ENCODE results near the gene IGSF22. TPM values are rescaled to one million over a fixed set of nuclear protein-coding genes. Genes with fewer than 3 reads are reported as not detected.

IGSF22 gene
- total and polyA plus RNA-seq, 9 of the 15 experiments (the other 6 are each of a cell fraction or from before 2014, with no cell fraction given), result not detected

DNA sequence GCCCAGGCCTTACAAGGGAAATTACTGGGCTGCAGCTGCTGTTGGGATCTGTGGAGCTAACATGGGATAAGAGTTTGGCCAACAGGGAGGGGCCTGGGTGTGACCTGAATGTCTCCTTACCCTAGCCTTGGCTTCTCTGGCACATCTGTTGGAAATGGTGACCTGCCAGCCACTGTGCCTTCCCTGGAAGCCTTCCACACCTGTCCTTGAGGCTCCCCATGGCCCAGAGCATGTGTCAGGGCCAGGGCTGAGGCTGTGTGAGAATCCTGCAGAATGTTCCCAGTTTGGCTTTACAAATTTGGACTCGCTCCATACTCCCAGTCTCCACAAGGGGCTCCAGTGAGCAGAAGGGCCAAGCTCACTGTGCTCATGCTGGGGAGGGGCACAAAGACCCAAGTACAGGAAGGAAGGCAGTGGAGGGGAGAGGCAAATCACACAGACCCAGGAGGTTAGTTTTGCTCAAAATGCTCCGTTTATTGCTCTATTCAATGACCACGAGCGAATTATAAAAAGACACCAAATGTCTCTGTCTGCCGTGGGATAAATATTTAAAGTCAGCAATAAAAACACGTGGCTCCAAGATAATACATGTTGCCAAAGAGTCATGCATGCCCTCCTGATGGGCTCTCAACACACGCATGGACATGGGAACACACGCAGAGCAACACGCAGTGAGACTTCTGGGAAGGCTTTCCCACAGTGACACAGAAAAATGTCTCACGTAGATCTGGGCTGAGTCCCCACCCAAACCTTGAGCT is 1.7 kb upstream of the IGSF22 start (continued):
- TF ChIP-seq, protein P1, sequence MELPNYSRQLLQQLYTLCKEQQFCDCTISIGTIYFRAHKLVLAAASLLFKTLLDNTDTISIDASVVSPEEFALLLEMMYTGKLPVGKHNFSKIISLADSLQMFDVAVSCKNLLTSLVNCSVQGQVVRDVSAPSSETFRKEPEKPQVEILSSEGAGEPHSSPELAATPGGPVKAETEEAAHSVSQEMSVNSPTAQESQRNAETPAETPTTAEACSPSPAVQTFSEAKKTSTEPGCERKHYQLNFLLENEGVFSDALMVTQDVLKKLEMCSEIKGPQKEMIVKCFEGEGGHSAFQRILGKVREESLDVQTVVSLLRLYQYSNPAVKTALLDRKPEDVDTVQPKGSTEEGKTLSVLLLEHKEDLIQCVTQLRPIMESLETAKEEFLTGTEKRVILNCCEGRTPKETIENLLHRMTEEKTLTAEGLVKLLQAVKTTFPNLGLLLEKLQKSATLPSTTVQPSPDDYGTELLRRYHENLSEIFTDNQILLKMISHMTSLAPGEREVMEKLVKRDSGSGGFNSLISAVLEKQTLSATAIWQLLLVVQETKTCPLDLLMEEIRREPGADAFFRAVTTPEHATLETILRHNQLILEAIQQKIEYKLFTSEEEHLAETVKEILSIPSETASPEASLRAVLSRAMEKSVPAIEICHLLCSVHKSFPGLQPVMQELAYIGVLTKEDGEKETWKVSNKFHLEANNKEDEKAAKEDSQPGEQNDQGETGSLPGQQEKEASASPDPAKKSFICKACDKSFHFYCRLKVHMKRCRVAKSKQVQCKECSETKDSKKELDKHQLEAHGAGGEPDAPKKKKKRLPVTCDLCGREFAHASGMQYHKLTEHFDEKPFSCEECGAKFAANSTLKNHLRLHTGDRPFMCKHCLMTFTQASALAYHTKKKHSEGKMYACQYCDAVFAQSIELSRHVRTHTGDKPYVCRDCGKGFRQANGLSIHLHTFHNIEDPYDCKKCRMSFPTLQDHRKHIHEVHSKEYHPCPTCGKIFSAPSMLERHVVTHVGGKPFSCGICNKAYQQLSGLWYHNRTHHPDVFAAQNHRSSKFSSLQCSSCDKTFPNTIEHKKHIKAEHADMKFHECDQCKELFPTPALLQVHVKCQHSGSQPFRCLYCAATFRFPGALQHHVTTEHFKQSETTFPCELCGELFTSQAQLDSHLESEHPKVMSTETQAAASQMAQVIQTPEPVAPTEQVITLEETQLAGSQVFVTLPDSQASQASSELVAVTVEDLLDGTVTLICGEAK (IDR thresholded peaks at IDR 0.05), result no peak
- TF ChIP-seq, protein P1 (CRISPR knock-in tag; IDR thresholded peaks at IDR 0.05), result no peak
- TF ChIP-seq, protein P2, sequence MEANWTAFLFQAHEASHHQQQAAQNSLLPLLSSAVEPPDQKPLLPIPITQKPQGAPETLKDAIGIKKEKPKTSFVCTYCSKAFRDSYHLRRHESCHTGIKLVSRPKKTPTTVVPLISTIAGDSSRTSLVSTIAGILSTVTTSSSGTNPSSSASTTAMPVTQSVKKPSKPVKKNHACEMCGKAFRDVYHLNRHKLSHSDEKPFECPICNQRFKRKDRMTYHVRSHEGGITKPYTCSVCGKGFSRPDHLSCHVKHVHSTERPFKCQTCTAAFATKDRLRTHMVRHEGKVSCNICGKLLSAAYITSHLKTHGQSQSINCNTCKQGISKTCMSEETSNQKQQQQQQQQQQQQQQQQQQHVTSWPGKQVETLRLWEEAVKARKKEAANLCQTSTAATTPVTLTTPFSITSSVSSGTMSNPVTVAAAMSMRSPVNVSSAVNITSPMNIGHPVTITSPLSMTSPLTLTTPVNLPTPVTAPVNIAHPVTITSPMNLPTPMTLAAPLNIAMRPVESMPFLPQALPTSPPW (CRISPR knock-in tag; IDR thresholded peaks at IDR 0.05), result peak; percentile 43
- TF ChIP-seq C11orf30 (IDR thresholded peaks at IDR 0.05; ENCODE audit: low read depth), result peak; percentile 78; the same call in 1 of the 2 replicates
- no peak for TF ChIP-seq NFYB (IDR thresholded peaks at IDR 0.05; ENCODE audit: extremely low read depth, insufficient read length)
- TF ChIP-seq, protein P3, sequence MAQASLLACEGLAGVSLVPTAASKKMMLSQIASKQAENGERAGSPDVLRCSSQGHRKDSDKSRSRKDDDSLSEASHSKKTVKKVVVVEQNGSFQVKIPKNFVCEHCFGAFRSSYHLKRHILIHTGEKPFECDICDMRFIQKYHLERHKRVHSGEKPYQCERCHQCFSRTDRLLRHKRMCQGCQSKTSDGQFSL (CRISPR knock-in tag; IDR thresholded peaks at IDR 0.05), result no peak
- TF ChIP-seq, protein P3 (tag; IDR thresholded peaks at IDR 0.05), result 0 out of 4 replicates have a peak, but pooled peaks of 1 of the 2 experiments have one; percentile 22
- no peak for TF ChIP-seq CTBP1 (IDR thresholded peaks at IDR 0.05; ENCODE audit: borderline replicate concordance)

Data from K562 (cell line).